Measurements from ENCODE around the gene NOX5.

Gene NOX5

DNA sequence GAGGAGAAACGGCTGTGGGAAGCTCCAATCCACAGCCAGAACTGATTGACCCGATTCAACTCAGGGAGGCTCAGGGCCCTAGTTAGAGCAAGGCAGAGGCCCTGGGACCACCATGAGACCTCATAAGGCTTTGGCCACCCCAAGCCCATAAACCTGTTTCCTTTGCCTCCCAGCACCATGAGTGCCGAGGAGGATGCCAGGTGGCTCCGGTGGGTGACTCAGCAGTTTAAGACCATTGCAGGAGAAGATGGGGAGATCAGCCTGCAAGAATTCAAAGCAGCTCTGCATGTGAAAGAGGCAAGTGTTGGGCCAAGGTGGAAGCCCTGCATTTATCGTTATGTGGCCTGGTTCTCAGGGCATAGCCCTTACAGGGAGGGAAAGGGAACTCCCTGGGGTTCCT is 11.9 kb downstream of the NOX5 start:
- no peak for DNase-seq

- no peak for DNase-seq
Measured at GRCh38 chr15:69027976-69028518, 13.6 kb downstream of the NOX5 start.

GRCh38 chr15:69031013-69032001 is 16.8 kb downstream of the NOX5 start:
- DNase-seq, result no peak

- no peak for DNase-seq
Measured at GRCh38 chr15:69032031-69032430, 17.5 kb downstream of the NOX5 start.

- DNase-seq, result no peak
Measured at GRCh38 chr15:69032703-69033373, 18.3 kb downstream of the NOX5 start.

DNA sequence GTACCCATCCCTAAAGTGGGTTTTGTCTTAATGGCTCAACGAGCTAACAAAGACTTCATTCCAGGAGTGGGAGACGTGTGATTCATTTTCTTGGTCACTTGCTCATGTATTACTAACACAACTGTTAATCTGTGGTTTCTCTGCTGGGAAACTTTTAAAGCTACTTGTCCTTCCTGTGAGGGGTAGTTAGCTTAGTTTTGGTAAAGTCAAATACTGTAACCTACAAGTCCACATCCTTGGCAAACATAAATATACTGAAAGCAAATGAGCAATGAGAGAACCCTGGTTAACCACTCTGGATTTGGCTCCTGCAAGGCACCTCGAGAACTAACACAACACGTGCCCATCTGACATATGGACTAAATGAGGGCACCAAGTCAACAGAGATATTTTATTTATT is 19.9 kb downstream of the NOX5 start:
- DNase-seq, result no peak

DNA sequence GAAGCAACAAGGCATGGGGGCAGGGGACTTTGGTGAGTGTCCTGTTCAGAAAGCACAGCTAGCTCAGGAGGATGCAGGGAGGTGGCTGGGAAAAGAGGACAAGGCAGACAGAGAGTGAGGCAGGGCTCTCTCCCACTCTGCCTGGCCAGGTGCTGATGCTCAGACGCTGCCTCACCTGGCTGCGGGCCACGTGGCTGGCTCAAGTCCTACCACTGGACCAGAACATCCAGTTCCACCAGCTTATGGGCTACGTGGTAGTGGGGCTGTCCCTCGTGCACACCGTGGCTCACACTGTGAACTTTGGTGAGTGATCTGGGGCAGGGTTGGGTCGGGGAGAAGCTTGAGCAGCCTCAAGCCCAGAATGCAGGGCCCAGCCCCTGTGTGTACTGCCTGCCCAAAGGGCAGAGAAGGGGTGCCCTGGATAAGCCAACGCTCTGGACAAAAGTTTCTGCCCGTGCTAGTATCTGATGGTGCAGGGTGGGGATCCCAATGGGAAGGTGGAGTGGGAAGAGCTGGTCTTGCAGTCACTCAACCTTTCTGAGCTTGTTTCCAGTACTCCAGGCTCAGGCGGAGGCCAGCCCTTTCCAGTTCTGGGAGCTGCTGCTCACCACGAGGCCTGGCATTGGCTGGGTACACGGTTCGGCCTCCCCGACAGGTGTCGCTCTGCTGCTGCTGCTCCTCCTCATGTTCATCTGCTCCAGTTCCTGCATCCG is 20.9 kb downstream of the NOX5 start:
- DNase-seq, result no peak

GRCh38 chr15:69035918-69036258 is 21.4 kb downstream of the NOX5 start:
- no peak for DNase-seq

GRCh38 chr15:69036826-69037225 is 22.3 kb downstream of the NOX5 start:
- no peak for DNase-seq

GRCh38 chr15:69037482-69037881 is 23.0 kb downstream of the NOX5 start:
- no peak for DNase-seq

DNA sequence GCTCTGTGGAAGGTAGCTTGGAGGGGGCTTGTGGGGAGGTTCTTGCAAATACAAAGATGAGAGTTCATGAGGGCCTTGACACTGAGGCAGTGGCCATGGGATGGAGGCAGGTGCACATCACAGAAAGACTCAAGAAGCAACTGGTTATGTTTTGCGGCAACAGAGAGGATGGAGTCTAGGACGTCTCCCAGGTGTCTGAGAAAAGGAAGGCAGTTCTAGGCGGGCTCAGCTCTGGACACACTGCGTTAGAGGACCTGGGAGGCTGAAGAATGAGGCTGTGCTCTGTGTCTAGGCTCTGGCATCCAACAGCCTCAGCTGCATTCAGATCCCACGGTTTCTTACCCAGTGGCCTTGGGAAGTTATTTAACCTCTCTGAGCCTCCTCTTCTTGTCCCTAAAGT is 23.5 kb downstream of the NOX5 start:
- no peak for DNase-seq

DNA sequence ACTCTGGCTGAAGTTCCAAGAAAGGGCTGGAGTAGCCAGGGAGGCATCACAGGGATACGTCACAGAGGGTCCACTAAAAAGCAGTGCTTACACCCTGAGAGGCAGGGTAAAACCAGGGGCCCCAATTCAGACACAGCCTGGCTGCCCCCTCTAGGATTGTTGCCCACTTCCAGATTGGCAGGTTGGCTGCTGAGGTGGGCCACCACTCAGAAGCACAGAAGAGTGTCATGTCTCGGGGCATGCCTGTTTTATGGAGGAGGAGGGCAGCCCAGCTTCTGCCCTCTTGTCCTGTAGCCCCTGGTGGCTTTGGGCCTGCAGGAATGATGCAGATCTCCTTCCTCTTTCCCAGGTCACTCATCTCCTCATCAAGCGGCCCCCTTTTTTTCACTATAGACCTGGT is 24.0 kb downstream of the NOX5 start:
- no peak for DNase-seq

DNA sequence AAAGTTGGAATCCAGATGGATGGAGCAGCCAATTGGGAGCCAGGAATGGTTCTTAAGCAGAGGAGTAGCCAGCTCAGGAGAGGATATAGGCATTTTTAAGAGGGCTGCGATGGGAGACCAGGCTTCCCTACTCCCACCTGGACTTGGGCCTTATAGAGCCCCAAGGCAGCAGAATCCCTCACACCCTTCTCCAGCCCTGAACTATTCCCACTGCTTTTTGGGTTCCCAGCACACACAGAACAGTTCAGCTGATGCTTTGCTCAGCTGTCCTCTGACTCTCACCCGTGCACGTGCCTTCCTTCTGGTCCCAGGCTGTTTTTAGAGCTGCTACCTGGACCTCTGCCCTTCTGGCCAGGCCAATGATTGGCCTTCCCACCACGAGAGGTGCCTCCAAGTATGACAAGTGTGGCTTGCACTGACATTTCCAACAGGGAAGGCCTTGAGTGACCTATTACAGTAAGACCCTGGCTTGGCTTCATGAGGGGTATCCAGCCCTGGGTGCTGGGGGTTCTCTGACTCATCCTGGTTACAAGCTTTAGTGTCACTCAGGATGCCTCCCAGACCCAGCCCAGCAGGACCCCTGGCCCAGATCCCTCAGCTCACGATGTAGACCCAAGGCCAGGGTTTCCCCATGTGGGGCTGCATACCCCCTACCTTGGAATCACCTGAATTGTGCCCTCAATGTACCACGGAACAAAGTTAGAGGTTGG is 25.2 kb downstream of the NOX5 start:
- no peak for DNase-seq

DNA sequence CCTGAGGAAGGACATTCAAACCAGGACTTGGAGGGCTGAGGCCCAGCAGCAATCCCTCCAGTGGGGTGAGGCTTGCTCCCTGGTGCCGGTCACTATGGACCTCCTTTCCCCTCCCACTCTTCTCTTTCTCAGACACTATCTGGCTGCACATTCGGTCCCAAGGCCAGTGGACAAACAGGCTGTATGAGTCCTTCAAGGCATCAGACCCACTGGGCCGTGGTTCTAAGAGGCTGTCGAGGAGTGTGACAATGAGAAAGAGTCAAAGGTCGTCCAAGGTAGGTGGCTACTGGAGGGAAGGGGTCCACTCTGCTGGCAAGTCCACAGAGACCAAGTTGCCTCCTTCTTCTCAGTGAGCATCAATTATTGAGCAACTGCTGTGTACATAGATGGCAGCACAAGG is 28.0 kb downstream of the NOX5 start:
- no peak for DNase-seq

- no peak for DNase-seq
Measured at GRCh38 chr15:69045802-69046201, 31.3 kb downstream of the NOX5 start.

DNA sequence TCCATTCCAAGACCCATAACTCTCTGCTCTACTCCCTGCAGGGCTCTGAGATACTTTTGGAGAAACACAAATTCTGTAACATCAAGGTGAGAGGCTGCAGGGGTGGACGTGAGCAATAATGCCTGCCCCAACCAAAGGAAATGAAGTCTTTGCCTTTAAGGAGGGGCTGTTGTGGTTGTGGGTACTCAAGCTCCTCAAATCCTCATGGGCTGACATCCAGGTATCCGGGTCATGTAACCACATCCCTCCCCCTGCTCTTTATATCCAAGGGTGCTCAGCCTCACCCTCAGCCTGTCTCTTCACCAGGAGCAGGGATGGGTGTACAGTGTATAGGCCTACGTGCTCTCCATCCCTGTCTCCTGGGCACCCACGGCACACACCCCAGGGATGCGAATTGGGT is 32.3 kb downstream of the NOX5 start:
- DNase-seq, result no peak

- DNase-seq, result no peak
Measured at GRCh38 chr15:69049976-69050375, 35.5 kb downstream of the NOX5 start.

DNA sequence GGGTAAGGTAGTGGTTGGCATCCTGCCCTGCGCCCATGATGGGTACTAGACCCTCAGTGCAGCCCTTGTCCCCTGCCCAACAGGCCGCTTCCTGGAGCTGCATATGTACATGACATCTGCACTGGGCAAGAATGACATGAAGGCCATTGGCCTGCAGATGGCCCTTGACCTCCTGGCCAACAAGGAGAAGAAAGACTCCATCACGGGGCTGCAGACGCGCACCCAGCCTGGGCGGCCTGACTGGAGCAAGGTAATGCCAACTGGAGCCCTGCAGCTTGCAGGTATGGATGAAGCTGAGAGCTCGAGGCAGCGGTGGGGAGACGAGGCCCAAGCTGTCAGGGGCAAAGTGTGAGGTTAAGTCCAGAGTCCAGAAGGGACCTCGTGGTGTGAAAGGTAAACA is 40.8 kb downstream of the NOX5 start:
- no peak for DNase-seq

GRCh38 chr15:69056365-69056764 is 41.9 kb downstream of the NOX5 start:
- DNase-seq, result no peak

DNA sequence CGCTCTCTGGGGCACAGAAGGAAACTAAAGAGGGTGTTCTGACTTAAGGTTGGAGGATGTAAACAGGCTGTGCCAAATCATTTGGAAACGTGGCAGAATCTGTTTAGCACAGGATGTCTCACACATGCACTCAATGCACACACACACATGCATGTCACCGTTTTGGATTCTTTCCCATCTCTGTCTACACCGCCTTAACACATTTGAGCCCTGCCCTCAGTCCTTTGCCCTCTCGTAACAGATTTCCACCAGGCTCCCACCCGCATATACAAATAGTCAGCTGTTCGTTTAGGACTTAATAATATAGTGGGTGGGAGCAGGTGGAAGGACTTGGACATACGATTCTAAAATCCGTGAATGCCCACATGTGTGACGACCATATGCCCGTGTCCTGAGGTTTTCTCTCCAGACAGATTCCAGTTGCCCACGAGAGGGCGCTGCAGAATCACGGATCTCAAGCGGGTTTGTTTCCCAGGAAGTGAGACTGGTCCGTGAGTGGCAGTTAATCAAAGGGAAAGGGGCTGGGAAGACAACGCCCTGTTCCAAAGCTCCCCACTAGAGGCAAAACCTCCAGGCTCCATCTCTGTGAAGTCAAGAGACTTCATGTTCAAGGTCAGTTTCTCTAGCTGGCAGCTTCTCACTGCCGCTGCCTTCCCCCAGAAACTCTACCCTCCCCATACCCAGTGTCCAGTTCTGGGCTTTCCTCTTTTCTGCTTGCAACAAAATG is 44.5 kb downstream of the NOX5 start:
- peak; percentile 43 to 73 for DNase-seq

DNA sequence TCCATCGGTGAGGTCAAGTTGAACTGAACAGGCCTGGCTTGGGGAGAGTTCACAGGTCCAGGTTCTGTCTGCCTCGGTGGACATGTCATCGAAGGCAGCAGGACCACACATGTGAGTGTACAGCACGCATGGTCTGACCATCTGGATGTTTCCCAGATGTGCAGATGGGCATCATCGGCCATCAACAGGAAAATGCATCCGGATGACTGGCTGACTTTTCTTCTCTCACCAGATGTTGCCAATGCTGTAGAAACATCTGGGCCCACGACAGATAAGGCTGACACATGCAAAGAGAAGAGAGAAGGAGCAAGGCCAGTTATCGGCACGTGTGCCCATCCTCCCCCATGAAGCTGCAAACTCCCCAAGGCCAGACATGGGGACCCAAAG is 45.1 kb downstream of the NOX5 start:
- no peak for DNase-seq

- no peak for DNase-seq
Measured at GRCh38 chr15:69060041-69060481, 45.6 kb downstream of the NOX5 start.

All from AML-193 (cell line).